NOMO-1 (cell line): ENCODE results near the gene PRODH.
A peak's percentile ranks its signal among the peaks of the same experiment; 100 is the strongest.
"Not testable (repeated sequence)": the region's sequence is repeated elsewhere in the genome, so short reads cannot be mapped to it uniquely, and the experiment has no call there.

Experiments used
- DNase-seq, 2 experiments: peaks; one replicate each; lab custom pipeline; 2025; ENCODE audit not compliant: unreplicated experiment in 2 of 2; lab: John Stamatoyannopoulos, UW

PRODH gene

DNA sequence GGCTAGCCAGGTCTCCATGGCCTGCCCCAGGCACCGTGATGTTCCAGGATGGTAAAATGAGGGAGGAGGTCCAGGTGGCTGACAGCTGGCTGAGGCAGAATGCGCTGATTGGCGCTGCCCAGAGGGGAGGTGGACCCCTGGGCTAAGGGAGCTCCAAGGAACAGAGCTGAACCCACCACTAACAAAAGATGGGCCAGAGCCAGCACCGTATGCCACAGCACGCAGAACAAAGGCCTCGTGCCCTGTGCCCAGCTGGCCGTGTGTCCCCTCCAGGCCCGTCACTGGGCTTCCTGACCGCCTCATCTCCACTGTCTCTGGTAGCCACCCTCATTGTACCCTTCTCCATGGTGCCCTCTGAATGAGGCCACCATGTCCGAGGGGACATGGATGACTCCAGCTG lies 19.6 kb upstream of the PRODH start:
- DNase-seq: no peak

DNA sequence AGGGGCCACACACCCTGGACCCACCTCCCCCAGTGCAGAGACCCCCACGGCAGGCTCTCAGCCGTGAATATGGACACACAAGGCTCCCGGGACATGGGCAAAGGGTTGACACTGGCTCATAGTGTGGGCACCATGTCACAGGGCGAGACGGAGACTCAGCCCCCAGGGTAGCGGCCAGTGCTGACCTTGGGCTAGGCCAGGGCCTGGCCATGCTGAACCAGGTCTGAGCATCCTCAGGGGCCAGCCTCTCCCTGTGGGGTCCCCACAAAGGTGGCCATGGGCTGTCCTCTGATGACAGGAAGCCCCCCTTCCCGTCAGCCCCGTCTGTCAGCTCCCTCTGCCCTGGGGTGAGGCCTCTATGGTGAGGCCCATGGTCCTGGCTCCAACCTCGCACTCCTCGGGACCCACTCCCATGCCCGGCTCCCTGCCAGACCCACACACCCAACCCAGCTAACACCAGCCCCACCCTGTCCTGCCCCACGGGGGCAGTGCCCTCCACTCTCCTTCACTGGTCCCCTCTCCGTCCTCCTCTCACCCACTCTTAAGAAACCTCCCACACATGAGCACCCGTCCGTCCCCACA lies 19.0 kb upstream of the PRODH start:
- DNase-seq: no peak

DNA sequence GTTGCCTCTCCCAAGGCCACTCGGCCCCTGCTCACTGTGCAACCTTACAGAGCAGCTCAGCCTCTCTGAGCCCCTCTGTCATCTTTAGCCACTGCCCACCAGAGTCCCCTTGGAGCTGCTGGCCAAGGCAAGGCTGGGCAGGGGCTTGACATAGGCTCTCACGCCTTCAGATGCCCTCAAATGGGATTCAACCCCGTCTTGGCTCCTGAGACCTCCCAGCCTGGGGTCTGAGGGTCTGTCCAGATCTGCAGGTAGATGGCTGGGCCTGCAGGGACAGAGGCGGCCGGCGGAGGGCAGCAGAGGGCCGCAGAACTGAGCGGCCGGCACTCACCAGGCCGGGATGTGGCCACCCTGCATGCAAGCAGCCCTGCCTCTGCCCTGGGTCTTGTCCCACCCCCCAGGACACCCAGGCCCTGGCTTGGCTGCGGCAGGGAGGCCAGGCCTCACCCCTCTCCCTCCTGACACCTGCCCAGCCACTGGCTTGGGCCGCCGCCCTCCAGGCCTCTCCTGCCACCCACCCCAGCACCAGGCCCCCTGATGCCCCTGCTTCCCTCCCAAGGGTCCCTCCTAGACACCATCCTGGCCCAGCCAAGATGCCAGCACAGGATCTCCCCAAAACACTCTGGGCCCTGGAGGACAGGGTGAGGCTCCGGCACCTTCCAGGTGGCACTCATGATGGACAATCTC lies 18.4 kb upstream of the PRODH start:
- DNase-seq: peak; percentile 34 to 38

- not testable (repeated sequence) for DNase-seq
Observed at GRCh38 chr22:18953128-18953527, 17.0 kb upstream of the PRODH start.

- DNase-seq: no peak
Observed at GRCh38 chr22:18952022-18952421, 15.9 kb upstream of the PRODH start.

DNA sequence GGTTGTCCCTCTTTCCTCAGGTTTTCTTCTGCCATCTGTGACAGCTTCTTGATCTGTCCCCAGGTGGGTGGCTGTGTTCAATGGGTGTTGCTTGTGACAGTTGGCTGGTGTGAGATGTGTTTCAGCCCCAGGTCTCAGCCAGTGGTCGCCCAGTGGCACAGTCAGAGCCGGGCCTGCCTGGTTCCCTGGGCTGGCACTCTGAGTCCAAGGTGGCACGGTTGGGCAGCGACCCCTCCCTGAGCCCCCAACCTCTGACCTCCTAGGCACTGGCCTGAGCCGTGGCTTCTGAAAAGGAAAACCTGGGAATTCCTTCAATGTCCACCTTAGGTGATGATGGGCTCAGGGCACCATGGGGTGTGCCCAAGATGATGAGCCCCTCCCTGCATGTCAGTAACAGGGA lies 14.0 kb upstream of the PRODH start:
- no peak for DNase-seq

GRCh38 chr22:18947905-18948304 lies 11.8 kb upstream of the PRODH start:
- DNase-seq: no peak

DNA sequence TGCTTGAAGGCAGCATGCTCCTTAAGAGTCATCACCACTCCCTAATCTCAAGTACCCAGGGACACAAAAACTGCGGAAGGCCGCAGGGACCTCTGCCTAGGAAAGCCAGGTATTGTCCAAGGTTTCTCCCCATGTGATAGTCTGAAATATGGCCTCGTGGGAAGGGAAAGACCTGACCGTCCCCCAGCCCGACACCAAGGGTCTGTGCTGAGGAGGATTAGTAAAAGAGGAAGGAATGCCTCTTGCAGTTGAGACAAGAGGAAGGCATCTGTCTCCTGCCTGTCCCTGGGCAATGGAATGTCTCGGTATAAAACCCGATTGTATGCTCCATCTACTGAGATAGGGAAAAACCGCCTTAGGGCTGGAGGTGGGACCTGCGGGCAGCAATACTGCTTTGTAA lies 11.0 kb upstream of the PRODH start:
- DNase-seq: not testable (repeated sequence)

GRCh38 chr22:18938691-18939090 lies 2.6 kb upstream of the PRODH start:
- not testable (repeated sequence) for DNase-seq

- not testable (repeated sequence) for DNase-seq
Observed at GRCh38 chr22:18934688-18935087, 1.4 kb downstream of the PRODH start.

DNA sequence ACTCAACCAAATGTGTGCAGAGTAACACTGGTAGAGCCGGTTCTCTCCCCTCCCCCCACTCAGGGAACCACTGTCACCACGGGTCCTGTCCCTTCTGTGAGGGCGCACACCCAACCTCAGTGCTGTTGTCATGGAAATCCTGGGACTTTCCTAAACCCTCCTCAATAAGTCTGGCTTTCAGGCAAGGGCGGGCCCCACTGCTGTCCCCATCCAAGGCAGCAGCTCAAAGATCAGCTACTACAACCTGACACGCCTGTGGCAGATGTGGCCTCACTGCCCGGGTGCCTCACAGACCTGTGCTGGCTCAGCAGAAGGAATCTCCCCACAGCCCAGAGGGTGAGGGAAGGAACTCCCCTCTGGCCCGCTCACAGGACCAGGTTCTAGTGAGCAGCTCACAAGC lies 2.2 kb downstream of the PRODH start:
- no peak for DNase-seq

DNA sequence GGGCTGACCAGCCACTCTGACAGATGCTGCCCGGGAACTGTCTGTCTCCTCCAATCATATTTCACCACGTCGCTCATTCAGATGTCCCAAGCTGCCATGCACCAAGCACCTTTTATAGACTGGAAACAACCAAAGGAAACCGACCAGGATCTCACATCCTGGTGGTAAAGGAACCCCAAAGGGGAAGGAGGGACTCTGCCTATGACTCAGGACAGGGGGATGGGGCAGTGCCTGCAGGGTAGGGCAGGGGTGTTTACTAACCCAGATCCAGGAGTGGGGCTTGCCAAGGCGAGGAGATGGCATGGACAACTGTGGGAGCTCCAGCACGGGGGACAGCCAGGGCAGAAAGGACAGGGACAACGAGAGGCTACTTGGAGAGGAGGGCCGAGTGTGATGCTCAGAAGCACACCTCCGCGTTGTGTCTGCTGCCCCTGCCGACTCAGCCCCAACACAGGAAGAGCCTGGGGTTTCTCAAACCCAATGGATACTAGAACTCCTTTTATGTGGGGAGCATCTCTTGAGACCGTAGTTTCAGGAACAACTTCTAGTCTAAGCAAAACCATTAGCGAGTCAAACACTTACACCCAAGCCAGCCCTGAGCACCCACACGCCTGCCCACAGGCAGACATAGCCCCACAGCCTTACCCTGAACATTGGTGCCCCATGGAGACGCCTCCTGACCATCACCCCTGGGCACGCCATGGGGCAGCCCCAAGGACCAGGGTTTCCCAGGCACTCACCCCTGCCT lies 4.0 kb downstream of the PRODH start:
- DNase-seq: no peak

DNA sequence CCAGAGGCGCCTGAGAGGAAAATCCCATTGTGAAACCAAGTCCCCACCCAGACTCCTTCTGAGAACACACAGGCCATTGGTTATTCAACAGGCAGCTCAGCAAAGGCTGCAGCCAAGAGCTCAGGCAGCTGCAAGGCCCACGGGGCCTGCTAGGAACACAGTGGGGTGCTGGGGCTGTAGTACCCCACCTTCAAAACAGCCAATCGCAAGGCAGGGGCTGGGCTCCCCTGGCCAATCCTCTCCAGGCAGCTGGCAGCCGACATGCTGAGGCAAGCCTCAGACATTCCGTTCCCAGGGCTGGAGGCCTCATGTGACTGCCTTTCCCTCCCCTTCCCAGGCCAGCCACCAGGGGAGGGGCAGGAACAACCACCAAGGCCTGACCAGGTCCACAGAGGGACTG lies 6.6 kb downstream of the PRODH start:
- DNase-seq: no peak

- no peak for DNase-seq
Observed at GRCh38 chr22:18927573-18927972, 8.5 kb downstream of the PRODH start.

DNA sequence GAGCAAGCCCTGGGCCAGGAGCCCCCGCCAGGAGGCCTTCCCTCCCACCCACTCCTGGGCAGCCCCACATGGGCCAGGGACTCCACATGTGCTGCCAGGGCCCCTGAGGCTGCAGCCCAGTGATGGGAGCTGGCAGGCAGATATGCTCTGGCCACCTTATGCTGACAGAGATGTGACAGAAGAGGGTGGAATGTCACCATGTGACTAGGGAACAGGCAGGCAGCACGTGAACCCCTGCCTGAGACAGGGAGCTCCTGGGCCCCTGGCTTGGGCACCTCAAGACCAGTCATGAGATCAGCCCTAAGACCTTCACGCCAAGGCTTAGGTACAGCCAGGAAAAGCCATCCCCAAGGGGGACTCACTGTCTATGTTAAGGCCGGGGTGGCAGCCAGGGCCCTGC lies 9.1 kb downstream of the PRODH start:
- no peak for DNase-seq

DNA sequence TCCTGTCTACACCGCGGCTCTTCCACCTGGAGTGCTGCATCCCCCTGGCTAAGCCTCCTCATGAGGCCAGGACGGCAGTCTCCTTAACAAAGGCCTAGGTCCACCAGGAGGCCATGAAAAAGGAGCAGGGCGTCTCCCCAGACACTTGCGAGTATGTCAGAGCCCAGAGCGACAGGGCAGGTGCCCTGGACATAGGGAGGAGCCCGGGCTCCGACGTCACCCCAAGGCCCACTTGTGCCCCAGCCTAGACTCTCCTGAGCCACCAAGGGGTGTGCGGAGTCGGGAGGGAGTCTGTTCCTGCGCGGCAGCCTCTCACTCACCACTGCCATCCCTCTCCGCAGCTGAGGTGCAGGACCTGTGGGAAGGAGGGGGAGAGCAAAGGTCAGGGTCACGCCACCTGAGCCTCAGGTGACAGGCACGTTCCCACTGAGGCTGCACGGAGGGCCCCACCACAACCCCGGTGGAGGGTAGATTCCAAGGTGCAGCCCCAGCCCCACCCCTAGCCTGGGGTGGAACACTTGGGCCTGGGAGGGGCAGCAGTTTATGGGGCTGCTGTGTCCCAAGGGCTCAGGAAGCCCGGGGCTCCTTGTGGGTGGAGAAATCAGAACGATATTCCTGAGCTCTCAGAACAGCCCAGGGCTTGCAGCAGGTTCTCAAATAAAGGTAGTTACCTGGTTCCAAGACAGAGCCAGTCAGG lies 10.6 kb downstream of the PRODH start:
- no peak for DNase-seq

GRCh38 chr22:18920257-18920902 lies 15.7 kb downstream of the PRODH start:
- not testable (repeated sequence) for DNase-seq

DNA sequence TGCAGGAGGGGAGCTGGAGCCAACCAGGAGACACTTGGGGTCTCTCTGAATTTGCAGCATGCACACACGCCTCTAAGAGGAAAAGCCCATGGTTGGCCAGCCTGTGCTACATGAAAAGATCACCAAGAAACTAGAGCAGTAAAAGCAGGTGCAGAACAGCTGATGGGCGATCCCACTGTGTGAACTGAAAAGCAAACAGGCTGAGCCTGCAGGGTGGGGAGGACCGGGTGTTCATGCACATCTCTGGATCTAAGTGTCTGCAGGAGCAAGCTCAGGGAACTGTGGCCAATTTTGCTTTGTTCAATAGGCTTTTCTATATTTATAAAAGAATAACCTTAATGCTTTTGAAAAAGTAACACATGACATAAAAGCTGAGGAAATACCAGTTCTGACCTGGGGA lies 18.3 kb downstream of the PRODH start:
- DNase-seq: not testable (repeated sequence)

DNA sequence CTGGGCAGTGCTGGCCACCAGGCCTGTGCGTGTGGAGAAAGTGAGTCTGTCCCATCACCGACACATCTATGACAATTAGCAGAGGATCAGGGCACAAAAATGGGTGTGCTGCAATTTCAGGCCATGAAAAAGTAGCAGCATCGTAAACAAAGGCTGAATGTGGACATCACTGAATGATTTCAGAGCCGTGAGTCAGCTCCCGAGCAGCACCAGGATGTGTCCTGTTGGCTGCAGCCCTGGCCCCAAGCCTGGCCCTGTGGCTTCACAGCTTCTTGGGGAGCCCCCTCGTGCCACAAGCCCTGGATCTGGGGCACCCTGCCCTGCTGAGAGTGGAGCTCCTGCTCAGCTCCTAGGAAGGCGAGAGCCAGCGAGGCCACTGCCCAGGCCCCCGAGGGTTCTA lies 20.5 kb downstream of the PRODH start:
- DNase-seq: not testable (repeated sequence)

GRCh38 chr22:18914558-18914957 lies 21.5 kb downstream of the PRODH start:
- not testable (repeated sequence) for DNase-seq
